HG02678 (cell line): ENCODE results near the gene IFI27L1.
A peak's percentile ranks its signal among the peaks of the same experiment; 100 is the strongest.

Experiments
- ATAC-seq: cut with Tn5 transposase; IDR thresholded peaks from one replicate; pipeline ENCODE4 v1.9.1; 2021; ENCODE audit warnings: mild to moderate bottlenecking, moderate library complexity; ENCODE audit not compliant: unreplicated experiment

Gene IFI27L1

DNA sequence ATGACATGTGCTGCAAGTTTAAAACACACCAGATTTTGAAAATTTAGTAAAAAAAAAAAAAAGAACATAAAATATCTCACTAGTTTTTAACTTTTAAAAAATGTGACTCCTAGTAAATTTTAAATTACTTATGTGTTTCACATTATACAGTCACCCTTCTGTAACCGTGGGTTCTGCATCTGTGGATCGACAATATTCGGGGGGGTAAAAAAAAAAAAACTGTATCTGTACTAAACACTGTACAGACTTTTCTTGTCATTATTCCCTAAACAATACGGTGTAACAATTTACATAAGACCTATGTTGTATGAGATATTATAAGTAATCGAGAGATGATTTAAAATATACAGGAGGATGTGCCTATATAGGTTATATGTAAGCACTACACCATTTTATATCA lies 3.3 kb upstream of the IFI27L1 start:
- no peak for ATAC-seq

DNA sequence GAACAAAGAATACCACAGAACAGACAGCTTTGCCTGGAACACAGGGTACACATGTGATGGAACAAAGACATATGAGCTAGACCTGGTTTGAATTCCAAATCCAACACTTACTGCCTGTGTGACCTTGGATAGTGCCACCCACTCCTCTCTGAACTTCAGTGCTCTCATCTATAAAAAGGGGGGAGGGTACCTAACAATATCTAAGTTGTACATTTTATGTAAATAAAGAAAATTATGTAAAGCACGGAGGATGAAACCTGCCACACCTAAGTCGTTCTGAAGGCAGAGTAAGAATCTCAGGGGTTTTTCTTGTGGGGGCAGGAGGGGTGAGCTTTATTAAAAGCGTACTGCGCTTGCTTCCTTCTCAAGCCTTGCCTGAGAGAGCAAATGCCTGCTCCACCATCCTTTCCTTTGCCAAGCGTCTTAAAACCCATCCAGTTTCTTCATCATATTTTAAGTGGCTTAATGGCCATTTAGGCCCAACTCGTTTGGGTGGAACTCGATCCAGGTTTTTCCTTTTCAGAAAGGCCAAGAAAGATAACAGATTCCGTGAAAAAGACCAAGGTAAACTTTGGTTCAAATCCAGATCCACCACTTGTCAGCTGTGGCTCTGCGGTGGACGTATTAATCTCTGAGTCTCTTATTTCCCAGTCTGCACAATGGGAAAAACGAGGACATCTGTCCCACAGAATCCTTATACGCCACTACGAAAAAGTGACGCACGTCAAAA lies 1.1 kb upstream of the IFI27L1 start:
- ATAC-seq = no peak

DNA sequence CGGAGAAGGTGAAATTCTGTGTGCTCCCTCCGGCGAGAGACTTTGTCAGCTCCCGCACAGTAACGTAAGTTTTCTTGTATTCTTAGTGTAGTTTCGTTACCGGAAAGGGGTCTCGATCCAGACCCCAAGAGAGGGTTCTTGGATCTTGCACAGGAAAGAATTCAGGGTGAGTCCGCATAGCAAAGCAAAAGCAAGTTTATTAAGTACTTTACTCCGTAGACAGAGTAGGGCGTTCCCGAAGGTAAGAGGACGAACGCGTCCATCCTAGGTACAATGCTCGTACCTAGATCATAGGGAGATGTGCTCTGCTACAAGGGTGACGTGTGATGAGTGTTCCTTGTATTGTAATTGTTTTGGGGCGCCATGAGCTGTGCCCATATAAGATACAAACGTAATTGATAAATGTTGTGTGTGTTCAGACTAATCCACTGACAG lies 293 bp downstream of the IFI27L1 start:
- peak; percentile 26 for ATAC-seq

DNA sequence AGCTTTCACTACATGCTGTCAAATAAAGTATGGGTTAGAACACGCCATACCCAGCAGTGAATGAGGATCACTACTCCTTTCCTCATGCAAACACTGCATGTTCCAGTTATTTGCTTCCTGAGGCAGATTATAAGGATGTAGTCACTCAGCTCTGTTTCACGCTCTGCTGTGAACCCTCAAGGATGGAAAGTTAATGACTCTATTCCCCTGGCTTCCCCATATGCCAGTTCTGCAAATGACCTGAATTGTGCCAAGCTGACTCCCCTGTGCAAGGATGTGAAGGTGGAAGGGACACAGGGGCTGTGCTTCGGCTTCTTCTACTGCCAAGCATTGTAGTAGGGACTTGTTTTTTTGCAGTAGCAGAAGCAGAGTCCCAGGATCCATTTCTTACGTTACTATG lies 6.8 kb downstream of the IFI27L1 start:
- no peak for ATAC-seq

DNA sequence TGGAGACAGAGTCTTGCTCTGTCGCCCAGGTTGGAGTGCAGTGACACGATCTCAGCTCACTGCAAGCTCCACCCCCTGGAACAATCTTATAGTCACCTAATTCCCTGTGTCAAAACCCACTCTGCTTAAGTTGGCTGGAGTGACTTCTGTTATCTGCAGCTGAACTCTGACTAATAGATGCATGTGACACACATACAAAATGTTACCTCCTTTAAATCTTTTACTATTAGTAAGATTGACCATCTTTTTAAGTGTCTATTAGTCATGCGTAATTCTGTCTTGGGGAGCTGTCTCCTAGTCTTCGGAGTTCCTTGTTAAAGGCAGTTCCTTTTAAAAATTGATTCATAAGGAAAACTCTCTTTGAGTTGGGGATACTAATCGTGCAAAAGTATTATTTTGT lies 7.4 kb downstream of the IFI27L1 start:
- ATAC-seq = no peak

DNA sequence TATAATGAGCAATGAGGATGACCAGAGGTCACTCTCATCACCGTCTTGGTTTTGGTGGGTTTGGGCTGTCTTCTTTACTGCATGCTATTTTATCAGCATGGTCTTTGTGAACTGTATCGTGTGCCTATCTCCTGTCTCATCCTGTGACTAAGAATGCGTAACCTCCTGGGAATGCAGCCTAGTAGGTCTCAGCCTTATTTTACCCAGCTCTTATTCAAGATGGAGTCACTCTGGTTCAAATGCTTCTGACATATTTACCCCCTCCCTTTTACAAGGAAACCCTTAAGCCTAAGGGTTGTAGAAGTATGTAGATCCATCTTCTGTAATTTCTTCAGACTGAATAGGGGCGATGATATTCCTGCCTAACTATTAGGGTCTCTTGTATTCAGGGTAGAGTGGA lies 8.4 kb downstream of the IFI27L1 start:
- ATAC-seq = no peak

DNA sequence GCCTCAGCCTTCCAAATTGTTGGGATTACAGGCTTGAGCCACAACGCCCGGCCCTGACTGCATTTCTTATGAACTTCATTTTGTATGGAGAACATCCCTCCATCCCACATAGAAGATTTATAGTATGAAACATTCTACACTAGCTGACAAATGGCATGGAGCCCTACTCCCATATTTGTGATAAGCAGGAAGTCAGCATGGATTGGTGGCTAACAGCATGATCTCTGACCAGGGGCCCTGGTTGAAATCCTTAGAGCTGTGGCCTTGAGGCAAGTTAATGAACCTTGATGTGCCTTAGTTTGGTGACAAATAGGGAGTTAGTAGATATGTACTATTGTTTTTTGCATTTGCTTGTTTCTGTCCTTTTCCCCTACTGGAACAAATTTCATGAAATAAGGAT lies 12.3 kb downstream of the IFI27L1 start:
- ATAC-seq = no peak

DNA sequence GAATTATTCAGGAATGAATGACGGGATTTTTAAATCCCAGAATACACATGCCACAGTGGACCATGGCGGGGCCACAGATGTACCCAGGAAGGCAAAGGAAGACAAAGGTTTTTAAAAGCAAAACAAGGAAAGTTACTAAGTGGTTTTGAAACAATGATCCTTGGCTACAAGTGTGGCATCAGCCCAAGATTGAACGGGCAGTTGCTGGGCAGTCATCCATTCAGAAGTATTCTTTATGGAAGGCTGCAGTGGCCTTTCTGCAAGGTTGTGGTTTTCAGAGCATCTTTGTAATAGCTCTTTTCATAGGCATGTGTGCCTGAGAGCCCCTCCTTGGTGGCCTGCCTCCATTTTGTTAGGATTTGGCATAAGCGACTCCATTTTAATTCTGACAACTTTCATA lies 16.0 kb downstream of the IFI27L1 start:
- no peak for ATAC-seq

DNA sequence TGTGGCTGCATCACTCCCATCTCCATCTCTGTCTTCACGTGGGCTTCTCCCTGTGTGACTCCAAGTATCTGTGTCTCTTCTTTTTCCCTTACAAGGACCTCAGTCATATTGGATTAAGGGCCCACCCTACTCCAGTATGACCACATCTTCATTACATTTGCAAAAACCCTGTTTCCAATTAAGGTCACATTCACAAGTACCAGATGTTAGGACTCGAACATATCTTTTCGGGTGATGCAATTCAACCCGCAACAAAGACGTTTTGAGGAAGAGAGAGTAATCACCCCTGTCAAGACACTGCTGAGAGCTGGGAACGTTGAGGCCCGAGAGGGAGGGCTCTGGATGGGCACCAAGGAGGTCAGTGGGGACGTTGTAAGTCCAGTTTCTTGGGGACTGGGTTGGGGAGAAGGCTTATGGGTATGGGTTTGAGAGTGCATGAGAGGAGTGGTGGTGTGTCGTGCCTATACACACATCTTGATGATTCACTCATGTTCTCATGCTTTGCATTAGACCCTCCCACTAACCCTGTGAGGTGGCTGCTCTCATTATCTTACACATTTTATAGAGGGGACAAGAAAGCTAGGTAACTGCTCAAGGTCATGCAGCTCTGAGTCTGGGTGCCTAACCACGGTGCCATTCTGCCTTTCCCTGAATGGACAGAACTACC lies 17.3 kb downstream of the IFI27L1 start:
- no peak for ATAC-seq

DNA sequence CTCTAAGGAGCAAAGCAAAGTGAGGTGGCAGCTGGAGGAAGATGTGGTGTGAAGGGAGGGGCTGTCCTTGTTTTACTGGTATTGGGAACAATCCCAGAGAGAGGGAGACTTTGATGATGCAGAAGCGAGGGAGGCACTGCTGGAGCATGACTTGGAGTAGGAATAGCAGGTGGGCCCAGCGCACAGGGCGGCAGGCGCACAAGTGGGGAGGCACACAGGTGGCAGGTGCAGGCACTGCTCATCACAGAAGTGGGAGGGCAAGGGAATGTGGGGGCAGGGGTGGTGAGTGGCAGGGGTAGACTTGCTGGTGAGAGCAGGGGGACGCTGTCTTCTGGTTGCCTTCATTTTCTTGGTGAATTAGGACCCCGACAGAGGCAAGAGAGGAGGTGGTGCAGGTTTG lies 17.9 kb downstream of the IFI27L1 start:
- ATAC-seq = no peak

DNA sequence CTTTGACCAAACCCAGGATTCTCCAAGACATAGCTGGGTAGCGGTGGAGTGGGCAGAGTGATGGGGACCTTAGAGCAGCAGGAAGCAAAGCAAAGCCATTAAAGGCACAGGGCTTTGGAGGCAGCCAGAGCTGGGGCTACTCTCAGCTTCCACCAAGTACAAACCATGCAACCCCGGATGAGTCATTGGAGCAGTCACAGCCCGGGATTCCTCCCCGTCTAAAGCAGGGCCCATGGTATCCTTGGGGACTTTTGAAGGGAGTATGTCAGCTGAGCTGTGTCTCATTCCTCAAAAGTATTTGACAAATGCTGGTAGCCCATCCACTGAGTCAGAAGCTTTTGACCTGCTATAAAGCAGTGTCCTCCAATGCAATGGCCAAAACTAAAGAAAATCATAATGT lies 19.7 kb downstream of the IFI27L1 start:
- no peak for ATAC-seq

DNA sequence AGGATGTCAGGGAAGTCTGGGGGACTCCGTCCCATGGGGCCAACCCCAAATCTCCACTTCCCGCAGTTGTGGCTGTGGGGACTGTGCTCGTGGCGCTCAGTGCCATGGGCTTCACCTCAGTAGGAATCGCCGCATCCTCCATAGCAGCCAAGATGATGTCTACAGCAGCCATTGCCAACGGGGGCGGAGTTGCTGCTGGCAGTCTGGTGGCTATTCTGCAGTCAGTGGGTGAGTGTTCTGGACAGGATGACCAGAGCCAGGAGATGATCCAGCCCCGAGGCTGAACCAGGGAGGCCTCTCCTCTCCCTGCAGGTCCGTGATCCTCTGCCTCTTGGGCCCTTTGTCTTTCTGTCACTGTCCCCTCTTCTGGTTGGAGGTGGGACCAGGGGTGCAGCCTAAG lies 20.6 kb downstream of the IFI27L1 start:
- ATAC-seq = no peak

DNA sequence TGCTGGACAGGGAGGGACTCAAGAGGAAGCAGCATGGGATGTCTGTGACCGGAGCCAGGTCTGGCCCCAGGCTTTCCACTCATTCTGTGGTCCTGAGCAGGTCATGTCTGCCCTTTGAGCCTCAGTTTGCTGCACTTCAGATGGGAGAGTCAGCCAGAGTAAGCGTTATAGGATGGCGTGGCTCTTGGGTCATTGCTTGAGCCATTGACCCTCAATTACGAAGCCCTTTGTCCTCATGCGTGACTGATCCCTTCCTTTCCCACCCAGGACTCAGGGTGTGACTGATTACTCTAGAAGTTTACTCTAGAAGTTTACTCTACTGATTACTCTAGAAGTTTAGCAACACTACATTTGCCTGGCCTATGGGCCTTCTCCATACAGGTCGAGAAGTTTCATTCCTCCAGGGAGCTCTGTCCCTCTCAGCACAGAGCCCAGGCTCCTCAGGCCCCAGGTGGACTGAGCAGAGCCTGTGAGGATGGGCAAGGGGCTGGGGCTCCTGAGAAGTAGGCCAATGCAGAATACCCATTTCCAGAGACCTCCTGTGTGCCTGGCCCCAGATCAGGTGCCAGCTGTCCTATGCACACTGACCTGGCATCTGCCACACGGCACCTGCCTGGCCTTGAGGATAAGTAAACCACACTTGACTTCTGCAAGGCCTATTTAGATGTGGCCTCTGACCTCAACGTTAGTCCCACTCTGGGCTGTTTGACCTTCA lies 21.8 kb downstream of the IFI27L1 start:
- ATAC-seq = no peak

DNA sequence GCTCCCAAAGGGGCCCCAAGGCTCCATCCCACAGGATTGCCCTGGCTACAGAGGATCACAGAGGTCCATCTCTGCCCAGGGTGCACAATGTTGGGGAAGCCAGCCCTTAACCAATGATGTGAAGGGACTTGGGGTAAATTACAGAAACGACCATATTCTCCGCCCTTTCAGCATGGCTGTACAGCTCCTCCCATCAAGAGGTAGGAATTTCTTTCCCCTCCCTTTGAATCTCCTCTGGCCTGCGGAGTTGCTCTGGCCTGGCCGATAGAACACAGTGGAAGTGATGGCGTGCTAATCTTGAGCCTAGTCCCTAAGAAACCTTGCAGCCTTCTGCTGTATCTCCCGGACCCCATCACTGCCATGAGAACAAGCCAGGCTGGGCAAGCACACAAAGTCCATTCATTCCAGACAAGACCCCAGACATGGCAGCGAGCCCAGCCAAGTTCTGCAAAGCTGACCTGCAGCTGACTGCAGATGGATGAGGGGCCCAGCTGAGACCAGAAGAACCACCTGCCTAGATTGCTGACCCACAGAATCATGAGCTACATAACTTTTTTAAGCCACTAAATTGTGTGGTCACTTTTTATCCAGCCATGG lies 22.5 kb downstream of the IFI27L1 start:
- no peak for ATAC-seq

DNA sequence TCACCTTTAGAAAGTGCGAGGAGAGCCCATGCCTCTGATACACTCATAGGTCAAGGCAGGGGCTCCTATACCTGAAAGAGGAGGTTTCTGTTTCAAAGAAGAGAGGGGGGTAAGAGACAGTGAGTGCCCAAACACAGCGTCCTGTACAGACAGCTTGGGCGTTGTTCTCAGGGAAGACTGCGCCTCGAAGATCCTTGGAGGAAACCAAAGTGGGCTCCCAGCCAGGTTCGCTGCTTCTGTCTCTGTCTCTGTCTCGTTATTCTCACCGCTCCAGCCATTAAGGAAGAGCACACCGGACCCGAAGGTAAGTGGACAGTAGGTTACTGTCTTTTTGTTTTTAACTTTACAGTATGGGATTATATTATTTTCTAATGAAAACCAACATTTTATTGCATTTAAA lies 23.6 kb downstream of the IFI27L1 start:
- ATAC-seq = no peak

DNA sequence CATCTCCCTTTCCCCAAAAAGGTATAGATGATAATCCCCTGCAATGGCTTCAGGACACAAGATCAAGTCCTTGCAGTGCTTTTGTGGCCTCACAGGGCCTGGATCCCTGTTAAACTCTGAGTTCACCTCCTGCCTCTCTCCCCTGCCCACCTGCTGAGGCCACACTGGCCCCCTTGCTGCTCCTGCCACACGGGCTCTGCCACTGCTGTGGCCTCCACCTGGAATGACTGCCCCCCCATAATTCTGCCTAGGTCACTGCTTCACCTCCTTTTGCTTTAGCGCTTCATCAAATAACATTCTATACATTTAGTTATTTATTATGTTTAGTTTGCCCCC lies 28.8 kb downstream of the IFI27L1 start:
- no peak for ATAC-seq

DNA sequence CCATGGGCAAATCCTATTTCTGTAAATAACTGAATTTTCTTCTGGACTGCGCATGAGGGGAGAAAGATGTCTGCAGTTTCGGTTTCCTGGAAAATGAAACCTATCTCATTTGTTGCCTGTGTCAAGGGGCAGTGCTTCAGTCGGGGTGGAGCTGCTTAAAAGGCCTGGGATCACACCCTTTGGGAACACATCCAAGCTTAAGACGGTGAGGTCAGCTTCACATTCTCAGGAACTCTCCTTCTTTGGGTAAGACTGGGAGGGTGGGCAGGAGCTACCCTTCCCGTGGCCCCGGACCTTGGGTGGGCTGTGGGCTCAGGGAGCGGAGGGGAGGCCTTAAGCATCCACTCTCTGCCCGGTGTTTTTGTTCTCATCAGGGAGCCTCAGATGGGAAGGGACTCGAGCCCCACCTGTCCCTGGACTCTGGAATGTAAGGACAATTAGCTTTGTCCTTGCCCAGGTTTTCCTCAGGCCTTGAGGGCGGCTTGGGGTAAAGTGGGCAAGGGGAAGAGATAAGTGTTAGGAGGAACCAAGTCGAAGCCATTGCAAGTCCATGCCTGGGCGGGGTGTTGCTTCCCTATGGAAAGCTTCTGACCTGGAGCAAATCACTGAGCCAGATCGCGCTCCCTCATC lies 29.6 kb downstream of the IFI27L1 start, which contains the start of gene IFI27:
Gene IFI27, plus strand, starts transcription at position 185 of the 630 bp plus-strand sequence.
- no peak for ATAC-seq

DNA sequence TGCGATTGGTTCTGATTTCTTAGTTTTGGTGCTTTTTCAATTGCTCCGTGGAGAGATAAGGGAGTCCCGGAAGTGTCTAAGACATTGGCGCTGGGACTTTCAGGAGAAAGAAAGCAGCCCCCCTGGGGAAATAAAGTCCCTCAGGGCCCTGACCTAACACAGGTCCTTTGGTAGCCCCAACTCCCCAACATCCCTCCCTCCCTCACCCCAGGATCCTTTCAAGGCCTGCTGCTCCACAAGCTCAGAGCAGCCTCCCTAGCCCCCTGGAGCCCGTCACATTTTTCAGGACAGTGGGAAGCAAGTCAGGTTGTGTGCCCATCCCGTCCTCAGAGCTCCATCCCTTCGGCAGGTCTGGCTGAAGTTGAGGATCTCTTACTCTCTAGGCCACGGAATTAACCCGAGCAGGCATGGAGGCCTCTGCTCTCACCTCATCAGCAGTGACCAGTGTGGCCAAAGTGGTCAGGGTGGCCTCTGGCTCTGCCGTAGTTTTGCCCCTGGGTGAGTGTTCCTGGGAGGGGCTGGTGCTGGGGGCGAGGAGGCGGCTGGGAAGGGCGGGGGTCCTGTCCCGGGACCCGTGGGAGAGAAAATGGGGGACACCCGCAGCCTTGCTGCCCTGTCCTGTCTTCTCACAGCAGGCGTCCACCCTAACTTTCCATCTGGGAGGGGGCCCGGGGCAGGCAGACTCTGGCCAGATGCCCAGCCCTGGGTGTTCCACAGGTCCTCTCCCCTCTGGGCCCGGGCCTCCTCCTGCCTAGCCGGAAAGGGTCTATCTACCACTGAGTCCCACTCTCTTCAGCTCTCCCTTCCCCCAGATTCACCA lies 30.4 kb downstream of the IFI27L1 start:
- no peak for ATAC-seq

DNA sequence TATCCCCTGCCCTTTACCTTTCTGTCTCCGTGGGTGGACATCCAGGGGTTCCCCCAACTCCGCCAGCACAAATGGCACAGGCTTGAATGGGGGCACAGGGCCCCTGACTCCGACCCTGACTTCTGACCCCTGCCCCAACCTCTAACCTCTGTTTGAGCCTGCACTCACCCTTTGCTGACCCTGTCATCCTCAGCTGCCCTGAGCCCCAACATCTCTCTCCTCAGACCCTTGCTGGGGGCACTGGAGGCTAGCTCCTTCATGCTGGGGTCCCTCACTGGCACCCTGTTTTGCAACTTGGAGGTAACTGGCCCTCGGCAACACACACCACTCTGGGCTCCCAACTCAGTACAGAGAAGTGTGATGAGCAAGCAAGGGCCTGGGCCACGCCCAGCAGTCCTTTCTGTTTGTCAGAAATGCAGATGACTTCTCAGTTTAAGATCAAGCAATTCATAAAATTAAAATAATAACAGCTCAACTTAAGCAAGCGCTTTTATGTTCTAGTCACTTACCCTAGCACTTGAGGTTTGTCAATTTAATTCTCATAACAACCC lies 31.5 kb downstream of the IFI27L1 start:
- ATAC-seq = no peak

DNA sequence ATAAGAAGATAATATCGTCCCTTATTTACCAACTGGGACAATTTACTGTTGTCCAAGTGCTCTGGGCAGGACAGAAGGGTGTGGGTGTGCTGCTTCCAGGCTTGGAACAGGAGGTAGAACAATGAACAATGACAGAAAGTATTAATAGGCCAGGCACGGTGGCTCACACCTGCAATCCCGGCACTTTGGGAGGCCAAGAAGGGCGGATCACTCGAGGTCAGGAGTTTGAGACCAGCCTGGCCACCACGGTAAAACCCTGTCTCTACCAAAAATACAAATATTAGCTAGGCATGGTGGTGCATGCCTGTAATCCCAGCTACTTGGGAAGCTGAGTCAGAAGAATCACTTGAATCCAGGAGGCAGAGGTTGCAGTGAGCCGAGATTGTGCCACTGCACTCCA lies 32.0 kb downstream of the IFI27L1 start:
- no peak for ATAC-seq
